ENCODE results near the gene FBXL16.
A peak's percentile ranks its signal among the peaks of the same experiment; 100 is the strongest.

FBXL16 gene

DNA sequence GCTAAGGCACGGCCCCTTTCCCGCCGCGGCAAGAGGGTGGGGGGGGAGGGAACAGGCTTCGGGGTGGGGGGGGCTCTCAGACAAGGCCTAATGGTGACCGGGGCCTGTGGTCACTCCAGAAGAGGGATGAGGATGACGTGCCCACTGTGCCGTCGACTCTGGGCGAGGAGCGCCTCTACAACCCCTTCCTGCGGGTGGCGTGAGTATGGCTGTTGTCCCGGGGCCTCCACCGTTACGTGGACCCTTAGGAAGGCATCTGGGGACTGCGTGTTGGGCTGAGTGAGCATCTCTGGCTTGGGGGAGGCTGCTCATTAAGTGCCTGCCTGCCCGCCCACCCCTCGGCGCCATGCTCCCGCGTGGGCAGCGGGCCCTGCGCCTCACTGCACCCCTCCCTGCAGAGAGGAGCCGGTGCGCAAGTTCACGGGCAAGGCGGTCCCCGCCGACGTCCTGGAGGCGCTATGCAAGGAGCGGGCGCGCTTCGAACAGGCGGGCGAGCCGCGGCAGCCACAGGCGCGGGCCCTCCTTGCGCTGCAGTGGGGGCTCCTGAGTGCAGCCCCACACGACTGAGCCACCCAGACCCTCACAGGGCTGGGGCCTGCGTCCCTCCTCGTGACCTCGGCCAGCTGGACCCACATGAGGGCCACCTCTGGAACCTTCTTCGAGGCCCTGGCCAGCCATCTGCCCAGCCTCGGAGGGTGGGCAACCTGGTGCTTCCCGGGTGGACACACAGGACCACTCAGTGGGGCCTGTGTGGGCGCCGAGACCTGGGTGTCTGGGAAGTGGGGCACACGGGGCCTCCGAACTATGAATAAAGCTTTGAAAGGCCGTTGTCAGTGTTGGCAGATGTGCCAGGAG lies 23.5 kb upstream of the FBXL16 start:
- no peaks in the 10 kb centered on the region for H3K36me3 ChIP-seq (ENCODE audit: insufficient read depth, low read length)
- H4K20me1 ChIP-seq (ENCODE audit: insufficient read depth, low read length, poor library complexity, severe bottlenecking) = no peaks in the 10 kb centered on the region
- TF ChIP-seq, protein P1, sequence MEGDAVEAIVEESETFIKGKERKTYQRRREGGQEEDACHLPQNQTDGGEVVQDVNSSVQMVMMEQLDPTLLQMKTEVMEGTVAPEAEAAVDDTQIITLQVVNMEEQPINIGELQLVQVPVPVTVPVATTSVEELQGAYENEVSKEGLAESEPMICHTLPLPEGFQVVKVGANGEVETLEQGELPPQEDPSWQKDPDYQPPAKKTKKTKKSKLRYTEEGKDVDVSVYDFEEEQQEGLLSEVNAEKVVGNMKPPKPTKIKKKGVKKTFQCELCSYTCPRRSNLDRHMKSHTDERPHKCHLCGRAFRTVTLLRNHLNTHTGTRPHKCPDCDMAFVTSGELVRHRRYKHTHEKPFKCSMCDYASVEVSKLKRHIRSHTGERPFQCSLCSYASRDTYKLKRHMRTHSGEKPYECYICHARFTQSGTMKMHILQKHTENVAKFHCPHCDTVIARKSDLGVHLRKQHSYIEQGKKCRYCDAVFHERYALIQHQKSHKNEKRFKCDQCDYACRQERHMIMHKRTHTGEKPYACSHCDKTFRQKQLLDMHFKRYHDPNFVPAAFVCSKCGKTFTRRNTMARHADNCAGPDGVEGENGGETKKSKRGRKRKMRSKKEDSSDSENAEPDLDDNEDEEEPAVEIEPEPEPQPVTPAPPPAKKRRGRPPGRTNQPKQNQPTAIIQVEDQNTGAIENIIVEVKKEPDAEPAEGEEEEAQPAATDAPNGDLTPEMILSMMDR (conservative IDR thresholded peaks at IDR 0.05; ENCODE audit: low read length) = no peak
- no peak overlapping the region for H3K4me3 ChIP-seq (ENCODE audit: low read length, poor library complexity, severe bottlenecking)
- no peaks in the 10 kb centered on the region for H3F3A ChIP-seq (ENCODE audit: low read depth)
- no peaks in the 10 kb centered on the region for H3K9me3 ChIP-seq (ENCODE audit: insufficient read depth, low read depth, low read length)
- no peak overlapping the region for H2AFZ ChIP-seq (ENCODE audit: low read length)
- no peaks in the 10 kb centered on the region for H3K27me3 ChIP-seq (ENCODE audit: insufficient read depth, low read length, poor library complexity, severe bottlenecking)
- no peaks in the 10 kb centered on the region for H3K79me2 ChIP-seq (ENCODE audit: insufficient read depth, low read length)
- no peak overlapping the region for H3K9ac ChIP-seq (ENCODE audit: low read depth, low read length, poor library complexity, severe bottlenecking)
- H3K4me2 ChIP-seq (ENCODE audit: low read depth, low read length, poor library complexity, severe bottlenecking) = no peak overlapping the region
- H3K4me1 ChIP-seq (ENCODE audit: insufficient read depth, low read length, poor library complexity, severe bottlenecking) = no peaks in the 10 kb centered on the region
- no peaks in the 10 kb centered on the region for H3K9me2 ChIP-seq (replicated peaks; ENCODE audit: low read depth, low read length)

DNA sequence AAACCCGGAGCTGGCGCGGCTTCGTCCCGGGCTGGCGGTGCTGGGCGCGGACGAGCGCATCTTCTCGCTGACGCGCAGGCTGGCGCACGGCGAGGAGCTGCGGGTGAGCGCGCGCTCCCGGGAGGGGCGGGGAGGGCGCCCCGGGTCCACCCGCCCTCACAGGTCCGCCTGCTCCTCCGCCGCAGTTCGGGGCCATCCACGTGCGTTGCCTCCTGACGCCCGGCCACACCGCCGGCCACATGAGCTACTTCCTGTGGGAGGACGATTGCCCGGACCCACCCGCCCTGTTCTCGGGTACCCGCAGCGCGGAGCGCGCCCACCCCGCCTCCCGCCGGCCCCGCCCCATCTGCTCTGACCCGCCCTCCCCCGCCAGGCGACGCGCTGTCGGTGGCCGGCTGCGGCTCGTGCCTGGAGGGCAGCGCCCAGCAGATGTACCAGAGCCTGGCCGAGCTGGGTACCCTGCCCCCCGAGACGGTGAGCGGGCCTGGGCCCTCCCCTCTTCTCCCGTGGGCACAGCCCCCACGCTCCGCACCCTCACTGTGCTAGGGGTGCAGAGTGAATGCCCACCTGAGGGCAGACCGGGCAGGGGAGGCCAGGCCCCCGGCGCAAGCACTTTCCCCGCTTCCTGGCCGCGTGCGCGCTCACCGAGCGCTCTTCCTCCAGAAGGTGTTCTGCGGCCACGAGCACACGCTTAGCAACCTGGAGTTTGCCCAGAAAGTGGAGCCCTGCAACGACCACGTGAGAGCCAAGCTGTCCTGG lies 22.7 kb upstream of the FBXL16 start:
- Histone ChIP-seq H3K9ac (ENCODE audit: low read depth, low read length, poor library complexity, severe bottlenecking) (no peak overlapping the region), H3K4me3 (ENCODE audit: low read length, poor library complexity, severe bottlenecking) (no peak overlapping the region), H3K79me2 (ENCODE audit: insufficient read depth, low read length) (no peaks in the 10 kb centered on the region), H4K20me1 (ENCODE audit: insufficient read depth, low read length, poor library complexity, severe bottlenecking) (no peaks in the 10 kb centered on the region), H2AFZ (ENCODE audit: low read length) (no peak overlapping the region), H3K9me2 (replicated peaks; ENCODE audit: low read depth, low read length) (no peaks in the 10 kb centered on the region), H3K4me2 (ENCODE audit: low read depth, low read length, poor library complexity, severe bottlenecking) (no peak overlapping the region), H3K9me3 (ENCODE audit: insufficient read depth, low read depth, low read length) (no peaks in the 10 kb centered on the region), H3K36me3 (ENCODE audit: insufficient read depth, low read length) (no peaks in the 10 kb centered on the region), H3K27me3 (ENCODE audit: insufficient read depth, low read length, poor library complexity, severe bottlenecking) (no peaks in the 10 kb centered on the region), H3F3A (ENCODE audit: low read depth) (no peaks in the 10 kb centered on the region), H3K4me1 (ENCODE audit: insufficient read depth, low read length, poor library complexity, severe bottlenecking) (no peaks in the 10 kb centered on the region)
- TF ChIP-seq, protein P1 (conservative IDR thresholded peaks at IDR 0.05; ENCODE audit: low read length) = no peak
- TF ChIP-seq EZH2phosphoT487 (IDR thresholded peaks at IDR 0.05; ENCODE audit: borderline replicate concordance) = no peak

GRCh38 chr16:727291-727977 lies 21.8 kb upstream of the FBXL16 start:
- peak overlapping the region; percentile 67 for H3K9ac ChIP-seq (ENCODE audit: low read depth, low read length, poor library complexity, severe bottlenecking)
- H3K4me1 ChIP-seq (ENCODE audit: insufficient read depth, low read length, poor library complexity, severe bottlenecking) = no peaks in the 10 kb centered on the region
- H4K20me1 ChIP-seq (ENCODE audit: insufficient read depth, low read length, poor library complexity, severe bottlenecking) = no peaks in the 10 kb centered on the region

More at GRCh38 chr16:727291-727977, 21.8 kb upstream of the FBXL16 start:
- no peaks in the 10 kb centered on the region for H3K9me2 ChIP-seq (replicated peaks; ENCODE audit: low read depth, low read length)
- H3K4me3 ChIP-seq (ENCODE audit: low read length, poor library complexity, severe bottlenecking) = peak overlapping the region; percentile 70
- H3K36me3 ChIP-seq (ENCODE audit: insufficient read depth, low read length) = no peaks in the 10 kb centered on the region
- H3F3A ChIP-seq (ENCODE audit: low read depth) = no peaks in the 10 kb centered on the region
- no peak for TF ChIP-seq EZH2phosphoT487 (IDR thresholded peaks at IDR 0.05; ENCODE audit: borderline replicate concordance)
- TF ChIP-seq, protein P1 (conservative IDR thresholded peaks at IDR 0.05; ENCODE audit: low read length) = no peak
- H2AFZ ChIP-seq (ENCODE audit: low read length) = no peak overlapping the region
- no peaks in the 10 kb centered on the region for H3K9me3 ChIP-seq (ENCODE audit: insufficient read depth, low read depth, low read length)
- H3K4me2 ChIP-seq (ENCODE audit: low read depth, low read length, poor library complexity, severe bottlenecking) = peak overlapping the region; percentile 81
- H3K79me2 ChIP-seq (ENCODE audit: insufficient read depth, low read length) = no peaks in the 10 kb centered on the region
- no peaks in the 10 kb centered on the region for H3K27me3 ChIP-seq (ENCODE audit: insufficient read depth, low read length, poor library complexity, severe bottlenecking)

Measured in Loucy (cell line).